RWPE1 (cell line): ENCODE data around the gene TNFRSF14.
"Not testable (repeated sequence)": the region's sequence is repeated elsewhere in the genome, so short reads cannot be mapped to it uniquely, and the experiment has no call there.

Experiments
- CTCF ChIA-PET: fragments of 350-600 bp; sonication (Branson Sonifier 250); formaldehyde crosslinking; extraction: SDS; loops from one replicate; lab custom pipeline; 2021; lab: Yijun Ruan, JAX
- POLR2A ChIA-PET: fragments of 400-600 bp; formaldehyde crosslinking; extraction: SDS; loops from one replicate; lab custom pipeline; 2020; ENCODE audit warnings: antibody characterized with exemption; ENCODE audit not compliant: low non-redundant PET; lab: Yijun Ruan, JAX
- DNase-seq: peaks from one replicate; pipeline ENCODE4 v3.0.0; 2012; ENCODE audit warnings: low spot score
- H3K27ac ChIP-seq: fragments of 450-650 bp; 2 replicates; pipeline ENCODE4 v1.5.1; 2017
- TF ChIP-seq, protein P1 (sequence below): fragments of 450-650 bp; conservative IDR thresholded peaks from 2 replicates; pipeline ENCODE4 v1.5.1; 2017; ENCODE audit warnings: low read depth, mild to moderate bottlenecking

Gene TNFRSF14

DNA sequence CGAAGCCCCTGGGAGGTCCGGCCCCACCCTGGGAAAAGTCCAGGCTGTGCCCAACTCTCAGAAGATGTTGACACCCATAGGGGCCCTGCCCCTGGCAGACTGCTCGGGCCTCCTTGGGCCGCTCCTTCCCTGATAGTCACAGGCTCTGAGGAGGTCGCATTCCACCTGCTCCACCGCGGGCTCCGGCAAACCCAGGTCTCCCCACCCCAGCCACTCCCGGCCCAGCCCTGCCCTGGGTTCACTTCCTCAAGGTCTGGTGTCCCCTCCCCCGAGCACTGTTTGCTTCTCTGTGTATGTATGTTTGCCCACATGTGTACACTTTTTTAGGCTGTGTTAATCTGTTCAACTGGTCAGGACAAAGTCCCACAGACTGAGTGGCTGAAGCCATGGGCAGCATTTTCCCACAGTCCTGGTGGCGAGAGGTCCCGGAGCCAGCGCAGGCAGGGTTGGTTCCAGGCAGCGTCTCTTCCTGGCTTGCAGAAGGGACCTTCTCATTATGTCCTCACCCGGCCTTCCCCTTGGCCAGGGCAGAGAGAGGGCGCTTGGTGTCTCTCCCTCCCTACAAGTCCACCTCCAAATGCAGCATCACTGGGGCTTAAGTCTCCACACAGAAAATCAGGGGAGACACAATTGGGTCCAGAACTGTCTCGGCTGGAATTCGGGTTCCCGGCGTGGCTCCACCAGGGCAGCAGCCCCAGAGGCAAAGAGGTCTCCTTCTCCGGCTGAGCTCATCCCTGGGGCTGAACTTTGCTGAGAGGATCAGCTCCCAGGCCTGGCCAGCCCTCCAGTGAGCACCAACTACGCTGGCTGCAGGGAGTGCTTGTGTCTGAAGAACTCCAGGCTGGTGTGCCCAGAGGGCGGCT, 19.9 kb downstream of the TNFRSF14 start:
- TF ChIP-seq, protein P1, sequence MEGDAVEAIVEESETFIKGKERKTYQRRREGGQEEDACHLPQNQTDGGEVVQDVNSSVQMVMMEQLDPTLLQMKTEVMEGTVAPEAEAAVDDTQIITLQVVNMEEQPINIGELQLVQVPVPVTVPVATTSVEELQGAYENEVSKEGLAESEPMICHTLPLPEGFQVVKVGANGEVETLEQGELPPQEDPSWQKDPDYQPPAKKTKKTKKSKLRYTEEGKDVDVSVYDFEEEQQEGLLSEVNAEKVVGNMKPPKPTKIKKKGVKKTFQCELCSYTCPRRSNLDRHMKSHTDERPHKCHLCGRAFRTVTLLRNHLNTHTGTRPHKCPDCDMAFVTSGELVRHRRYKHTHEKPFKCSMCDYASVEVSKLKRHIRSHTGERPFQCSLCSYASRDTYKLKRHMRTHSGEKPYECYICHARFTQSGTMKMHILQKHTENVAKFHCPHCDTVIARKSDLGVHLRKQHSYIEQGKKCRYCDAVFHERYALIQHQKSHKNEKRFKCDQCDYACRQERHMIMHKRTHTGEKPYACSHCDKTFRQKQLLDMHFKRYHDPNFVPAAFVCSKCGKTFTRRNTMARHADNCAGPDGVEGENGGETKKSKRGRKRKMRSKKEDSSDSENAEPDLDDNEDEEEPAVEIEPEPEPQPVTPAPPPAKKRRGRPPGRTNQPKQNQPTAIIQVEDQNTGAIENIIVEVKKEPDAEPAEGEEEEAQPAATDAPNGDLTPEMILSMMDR = no peak
- CTCF ChIA-PET = no interaction called here
- no peak for DNase-seq
- POLR2A ChIA-PET = no interaction called here
- no peak overlapping the region for H3K27ac ChIP-seq

DNA sequence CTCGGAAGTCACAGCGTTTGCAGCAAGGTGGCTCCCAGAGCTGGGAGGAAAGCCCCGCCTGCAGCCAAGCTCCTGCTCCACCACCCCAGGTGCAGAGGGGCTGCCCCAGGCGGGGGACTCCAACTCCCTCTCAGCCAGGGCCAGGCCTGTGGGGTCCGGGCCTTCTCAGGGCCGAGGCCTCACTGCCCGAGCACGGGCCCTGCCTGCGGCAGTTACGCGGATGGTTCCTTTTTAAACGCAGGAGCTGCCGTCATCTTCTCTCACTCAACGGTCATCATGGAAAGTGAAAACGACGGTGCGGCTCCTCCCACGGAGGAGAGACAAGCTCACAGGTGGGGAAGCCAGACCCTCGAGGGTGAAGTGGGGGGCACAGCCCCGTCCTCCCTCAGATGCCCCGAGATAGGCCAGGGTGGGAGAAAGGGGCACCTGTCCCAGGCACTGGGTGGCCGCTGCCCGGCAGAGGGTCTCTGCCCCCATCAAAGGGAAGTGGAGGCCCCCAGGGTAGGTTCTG, 21.4 kb downstream of the TNFRSF14 start:
- H3K27ac ChIP-seq, DNase-seq, POLR2A ChIA-PET: not testable (repeated sequence)
- CTCF ChIA-PET = interaction anchor here (0.6 kb wide), 1 partner anchor 128 kb away, joined by 3 read pairs; no protein-coding TSS in a partner anchor

DNA sequence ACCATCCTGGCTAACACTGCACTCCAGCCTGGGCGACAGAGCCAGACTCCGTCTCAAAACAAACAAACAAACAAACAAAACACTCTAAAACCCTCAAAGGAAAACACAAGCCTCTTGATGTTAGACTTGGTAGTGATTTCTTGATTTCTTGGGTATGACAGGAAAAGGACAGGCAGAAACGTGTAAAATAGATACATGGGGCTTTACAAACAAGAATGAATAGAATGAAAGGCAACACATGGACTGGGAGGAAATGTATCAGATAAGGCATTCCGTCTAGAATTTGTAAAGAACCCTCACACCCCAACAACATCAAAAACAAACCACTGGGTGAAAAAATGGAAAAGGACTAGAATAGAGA, 22.6 kb downstream of the TNFRSF14 start:
- ChIA-PET CTCF (no interaction called here), POLR2A (no interaction called here)
- no peak for DNase-seq
- TF ChIP-seq, protein P1 = no peak
- H3K27ac ChIP-seq = no peak overlapping the region

DNA sequence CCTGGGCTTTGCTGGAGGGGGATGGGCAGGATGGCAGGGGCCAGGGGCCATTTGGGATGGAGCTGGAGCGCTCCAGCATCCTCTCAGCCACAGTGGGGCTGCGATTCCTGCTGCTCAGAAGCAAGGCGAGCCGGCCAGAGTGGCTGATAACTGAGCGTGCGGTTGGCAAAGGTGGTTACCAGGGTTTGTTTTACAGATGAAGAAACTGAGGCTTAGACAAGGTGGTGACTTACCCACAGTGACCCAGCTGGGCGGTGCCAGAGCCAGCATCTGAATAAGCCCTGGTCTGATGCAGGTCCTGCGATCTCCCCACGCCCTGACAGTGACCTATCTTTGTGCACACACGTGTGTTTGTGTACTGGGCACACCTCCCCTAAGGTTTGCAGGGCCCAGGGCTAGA, 24.5 kb downstream of the TNFRSF14 start:
- H3K27ac ChIP-seq = no peak overlapping the region
- ChIA-PET POLR2A (no interaction called here), CTCF (no interaction called here)
- TF ChIP-seq, protein P1 = no peak
- no peak for DNase-seq

DNA sequence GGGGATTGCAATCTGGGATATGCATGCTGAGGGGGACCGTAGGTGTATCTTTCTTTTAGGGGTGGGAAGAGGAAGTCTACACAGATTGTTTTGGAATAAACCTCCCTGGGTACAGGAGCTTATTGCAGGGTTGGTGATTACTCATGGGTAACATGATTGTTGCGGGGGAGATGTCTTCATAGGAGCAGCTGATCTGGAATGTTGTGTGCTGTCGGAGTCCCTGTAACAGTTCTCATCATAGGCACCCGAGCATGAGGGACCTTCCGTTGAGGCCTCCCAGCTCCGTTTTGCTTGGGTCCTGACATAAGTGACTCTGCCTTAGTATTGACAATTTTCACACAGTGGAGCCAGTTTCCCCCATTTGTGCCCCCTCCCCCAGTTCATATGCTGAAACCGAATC, 26.2 kb downstream of the TNFRSF14 start:
- no peak for DNase-seq
- CTCF ChIA-PET = no interaction called here
- H3K27ac ChIP-seq = no peak overlapping the region
- TF ChIP-seq, protein P1 = no peak
- POLR2A ChIA-PET = interaction anchor here (0.5 kb wide), 1 partner anchor 350 kb away, joined by 3 read pairs; no protein-coding TSS in a partner anchor

DNA sequence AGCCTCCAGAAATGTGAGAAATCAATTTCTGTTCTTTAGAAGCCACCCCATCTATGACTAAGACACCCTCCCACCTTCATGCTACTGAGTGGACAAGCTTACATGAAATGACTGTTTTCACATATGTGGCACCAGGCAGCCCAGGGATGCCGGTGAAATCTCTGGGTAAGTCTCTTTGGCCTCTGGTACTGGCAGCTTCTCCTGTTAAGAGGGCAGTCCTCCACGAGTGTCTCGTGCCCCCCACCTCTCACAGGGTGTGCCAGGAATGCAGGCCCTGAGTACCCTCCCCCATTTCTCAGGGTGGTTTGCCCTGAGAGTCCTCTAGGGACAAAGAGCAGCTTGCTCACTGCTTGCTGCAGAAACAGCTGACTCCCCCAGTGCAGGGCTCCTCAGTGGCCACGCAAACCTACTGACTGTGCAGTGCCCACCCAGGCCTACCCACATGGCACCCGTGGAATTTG, 27.2 kb downstream of the TNFRSF14 start:
- no peak overlapping the region for H3K27ac ChIP-seq
- TF ChIP-seq, protein P1 = no peak
- ChIA-PET CTCF (interaction anchor here (1.0 kb wide), 1 partner anchor 20 kb away, joined by 3 read pairs; no protein-coding TSS in a partner anchor), POLR2A (no interaction called here)
- DNase-seq = no peak
